Keratinocyte (primary cell): ENCODE results near the gene TMEM135. TPM values are rescaled to one million over a fixed set of nuclear protein-coding genes. Genes with fewer than 3 reads are reported as not detected.
"Not testable (repeated sequence)": the region's sequence is repeated elsewhere in the genome, so short reads cannot be mapped to it uniquely, and the experiment has no call there.

ENCODE experiments used
- DNase-seq: peaks from one replicate; pipeline ENCODE4 v3.0.0-alpha.2; 2011; ENCODE audit warnings: low read depth, missing footprints, low spot score
- FAIRE-seq: peaks from 2 replicates; lab custom pipeline; 2011; peaks lifted over from hg19 to GRCh38; lab: Jason Lieb, UNC
- H2AFZ ChIP-seq: 2 replicates; pipeline ENCODE4 v1.6.0; 2012; ENCODE audit warnings: low read length, control low read depth, inconsistent platforms; ENCODE audit not compliant: control insufficient read depth
- H3K27ac ChIP-seq: 2 replicates; pipeline ENCODE4 v1.5.1; 2011; ENCODE audit warnings: low read length; ENCODE audit not compliant: control insufficient read depth, insufficient read depth
- H3K27me3 ChIP-seq: 3 replicates; pipeline ENCODE4 v1.6.0; 2011; ENCODE audit warnings: low read length; ENCODE audit not compliant: control insufficient read depth, insufficient read depth; ENCODE audit errors: extremely low read depth
- H3K36me3 ChIP-seq, 2 experiments: 2 replicates in 1 of 2; 3 replicates in 1 of 2; pipeline ENCODE4 v1.5.1; 2011; ENCODE audit warnings: low read length in 2 of 2, mild to moderate bottlenecking in 1 of 2; ENCODE audit not compliant: control insufficient read depth in 2 of 2, insufficient read depth in 2 of 2; ENCODE audit errors: extremely low read depth in 1 of 2
- H3K4me1 ChIP-seq: 3 replicates; pipeline ENCODE4 v1.5.1; 2011; ENCODE audit warnings: low read length; ENCODE audit not compliant: control insufficient read depth, insufficient read depth; ENCODE audit errors: extremely low read depth
- H3K4me2 ChIP-seq: 3 replicates; pipeline ENCODE4 v1.6.0; 2011; ENCODE audit warnings: low read depth, low read length; ENCODE audit not compliant: control insufficient read depth, insufficient read depth; ENCODE audit errors: extremely low read depth
- H3K4me3 ChIP-seq, 3 experiments: fragments of 200-600 bp in 1 of 3; sonication (generic) in 1 of 3; 2 replicates in 2 of 3; 3 replicates in 1 of 3; pipeline ENCODE4 v1.5.1; 2011 to 2016; ENCODE audit warnings: low read length in 3 of 3, mild to moderate bottlenecking in 3 of 3, control low read depth in 2 of 3, inconsistent platforms in 1 of 3, low read depth in 1 of 3, mixed read lengths in 1 of 3, mixed run types in 1 of 3, moderate library complexity in 1 of 3; ENCODE audit not compliant: control insufficient read depth in 2 of 3, insufficient read depth in 2 of 3; ENCODE audit errors: extremely low read depth in 1 of 3
- H3K79me2 ChIP-seq: 2 replicates; pipeline ENCODE4 v1.6.0; 2012; ENCODE audit warnings: low read length; ENCODE audit not compliant: control insufficient read depth, insufficient read depth
- H3K9ac ChIP-seq: 3 replicates; pipeline ENCODE4 v1.6.0; 2011; ENCODE audit warnings: low read length; ENCODE audit not compliant: control insufficient read depth, insufficient read depth; ENCODE audit errors: extremely low read depth
- H3K9me1 ChIP-seq: 3 replicates; pipeline ENCODE4 v1.6.0; 2011; ENCODE audit warnings: low read length; ENCODE audit not compliant: control insufficient read depth, insufficient read depth; ENCODE audit errors: extremely low read depth
- H3K9me3 ChIP-seq: 2 replicates; pipeline ENCODE4 v1.5.1; 2012; ENCODE audit warnings: low read depth, low read length; ENCODE audit not compliant: control insufficient read depth
- H4K20me1 ChIP-seq: 3 replicates; pipeline ENCODE4 v1.6.0; 2011; ENCODE audit warnings: low read length; ENCODE audit not compliant: control insufficient read depth, insufficient read depth; ENCODE audit errors: extremely low read depth
- EZH2 ChIP-seq: IDR thresholded peaks from one replicate; pipeline ENCODE4 v1.6.1; 2012; ENCODE audit warnings: inconsistent platforms, mild to moderate bottlenecking, low read length, moderate library complexity
- dilution Hi-C: fragments of 300-500 bp; cut with MboI; formaldehyde crosslinking; loops from one replicate; pipeline ENCODE4 v1.7.0; 2020; ENCODE audit warnings: low sequenced_read_pairs; ENCODE audit not compliant: extremely low pct_ligation_motif_present
- polyA plus RNA-seq, 5 experiments: library from polyadenylated mRNA; depleted of rRNA in 3 of 5; stranded (reverse) in 3 of 5; stranded (forward) in 1 of 5; unstranded in 1 of 5; fragments of >200 nt; gene quantifications; 1 replicate in 1 of 5; 2 replicates in 3 of 5; 3 replicates in 1 of 5; pipeline versions ENCODE4 v1.2.1 to v1.2.3, GENCODE V29; 2011 to 2012; ENCODE audit warnings: missing spikeins in 2 of 5, low read depth in 1 of 5, low replicate concordance in 1 of 5
- TF ChIP-seq, protein P1 (sequence below), 3 experiments: IDR thresholded peaks in 1 of 3; conservative IDR thresholded peaks in 1 of 3; optimal IDR thresholded peaks in 1 of 3; 2 replicates in 2 of 3; 3 replicates in 1 of 3; pipeline versions ENCODE3 to v1.5.1; 2011; ENCODE audit warnings: low read length in 3 of 3, mild to moderate bottlenecking in 3 of 3, moderate library complexity in 2 of 3, control low read depth in 1 of 3, inconsistent platforms in 1 of 3; ENCODE audit not compliant: insufficient read depth in 2 of 3; ENCODE audit errors: extremely low read depth in 1 of 3

Gene TMEM135
- polyA plus RNA-seq, 1 donor (not counting 4 experiments of a cell fraction or from before 2014, with no cell fraction given): 15.0 TPM

DNA sequence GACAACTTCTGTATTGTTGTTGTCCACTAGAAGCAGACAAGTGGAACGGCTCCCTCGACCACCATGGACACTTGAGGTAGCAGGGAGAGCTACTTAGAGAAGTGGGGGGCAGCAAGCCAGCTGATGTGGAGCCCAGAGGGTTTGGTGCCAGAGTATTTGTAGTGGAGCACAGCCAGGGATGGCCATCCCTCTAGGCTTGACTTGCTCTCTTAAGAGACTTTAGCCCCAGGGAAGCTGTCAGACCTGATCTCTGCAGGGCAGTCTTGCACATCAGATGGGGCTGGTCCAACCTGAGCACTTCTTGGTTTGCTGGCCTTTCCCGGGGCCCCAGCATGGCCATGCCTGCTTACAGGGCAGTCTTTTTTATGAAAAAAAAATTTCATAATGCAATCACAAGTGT, 15.0 kb upstream of the TMEM135 start:
- Histone ChIP-seq H3K9me1 (no peaks in the 10 kb centered on the region), H3K27me3 (no peaks in the 10 kb centered on the region), H3K4me2 (no peak overlapping the region), H4K20me1 (no peaks in the 10 kb centered on the region), H3K4me3 (no peak overlapping the region), H3K4me1 (no peaks in the 10 kb centered on the region), H3K27ac (no peak overlapping the region), H3K9ac (no peak overlapping the region), H3K79me2 (no peaks in the 10 kb centered on the region), H3K36me3 (no peaks in the 10 kb centered on the region), H3K9me3 (no peaks in the 10 kb centered on the region), H2AFZ (no peak overlapping the region)
- DNase-seq (no peak), FAIRE-seq (no peak)
- dilution Hi-C loops: no loop called here
- no peak for TF ChIP-seq EZH2
- TF ChIP-seq, protein P1, sequence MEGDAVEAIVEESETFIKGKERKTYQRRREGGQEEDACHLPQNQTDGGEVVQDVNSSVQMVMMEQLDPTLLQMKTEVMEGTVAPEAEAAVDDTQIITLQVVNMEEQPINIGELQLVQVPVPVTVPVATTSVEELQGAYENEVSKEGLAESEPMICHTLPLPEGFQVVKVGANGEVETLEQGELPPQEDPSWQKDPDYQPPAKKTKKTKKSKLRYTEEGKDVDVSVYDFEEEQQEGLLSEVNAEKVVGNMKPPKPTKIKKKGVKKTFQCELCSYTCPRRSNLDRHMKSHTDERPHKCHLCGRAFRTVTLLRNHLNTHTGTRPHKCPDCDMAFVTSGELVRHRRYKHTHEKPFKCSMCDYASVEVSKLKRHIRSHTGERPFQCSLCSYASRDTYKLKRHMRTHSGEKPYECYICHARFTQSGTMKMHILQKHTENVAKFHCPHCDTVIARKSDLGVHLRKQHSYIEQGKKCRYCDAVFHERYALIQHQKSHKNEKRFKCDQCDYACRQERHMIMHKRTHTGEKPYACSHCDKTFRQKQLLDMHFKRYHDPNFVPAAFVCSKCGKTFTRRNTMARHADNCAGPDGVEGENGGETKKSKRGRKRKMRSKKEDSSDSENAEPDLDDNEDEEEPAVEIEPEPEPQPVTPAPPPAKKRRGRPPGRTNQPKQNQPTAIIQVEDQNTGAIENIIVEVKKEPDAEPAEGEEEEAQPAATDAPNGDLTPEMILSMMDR (optimal IDR thresholded peaks at IDR 0.05 in 1 of 3, IDR thresholded peaks at IDR 0.05 in 1 of 3, conservative IDR thresholded peaks at IDR 0.05 in 1 of 3; ENCODE audit: extremely low read depth in 1 of 3, insufficient read depth in 2 of 3, low read length in 3 of 3): no peak

DNA sequence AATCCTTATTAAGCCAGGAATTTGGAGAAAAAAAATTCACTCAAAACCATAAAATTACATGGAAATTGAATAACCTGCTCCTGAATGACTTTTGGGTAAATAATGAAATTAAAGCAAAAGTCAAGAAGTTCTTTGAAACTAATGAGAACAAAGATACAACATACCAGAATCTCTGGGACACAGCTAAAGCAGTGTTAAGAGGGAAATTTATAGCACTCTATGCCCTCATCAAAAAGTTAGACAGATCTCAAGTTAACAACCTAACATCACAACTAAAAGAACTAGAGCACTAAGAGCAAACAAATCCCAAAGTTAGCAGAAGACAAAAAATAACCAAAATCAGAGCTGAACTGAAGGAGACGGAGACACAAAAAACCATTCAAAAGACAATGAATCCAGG, 11.3 kb upstream of the TMEM135 start:
- H3K27me3 ChIP-seq, H3K9me3 ChIP-seq, DNase-seq, H2AFZ ChIP-seq, H3K36me3 ChIP-seq, dilution Hi-C loops, FAIRE-seq, H3K4me3 ChIP-seq, H3K27ac ChIP-seq, H3K9ac ChIP-seq, H4K20me1 ChIP-seq, H3K4me2 ChIP-seq, H3K9me1 ChIP-seq, H3K79me2 ChIP-seq: not testable (repeated sequence)
- H3K4me1 ChIP-seq: peaks cover 15% of the 10 kb centered on the region

DNA sequence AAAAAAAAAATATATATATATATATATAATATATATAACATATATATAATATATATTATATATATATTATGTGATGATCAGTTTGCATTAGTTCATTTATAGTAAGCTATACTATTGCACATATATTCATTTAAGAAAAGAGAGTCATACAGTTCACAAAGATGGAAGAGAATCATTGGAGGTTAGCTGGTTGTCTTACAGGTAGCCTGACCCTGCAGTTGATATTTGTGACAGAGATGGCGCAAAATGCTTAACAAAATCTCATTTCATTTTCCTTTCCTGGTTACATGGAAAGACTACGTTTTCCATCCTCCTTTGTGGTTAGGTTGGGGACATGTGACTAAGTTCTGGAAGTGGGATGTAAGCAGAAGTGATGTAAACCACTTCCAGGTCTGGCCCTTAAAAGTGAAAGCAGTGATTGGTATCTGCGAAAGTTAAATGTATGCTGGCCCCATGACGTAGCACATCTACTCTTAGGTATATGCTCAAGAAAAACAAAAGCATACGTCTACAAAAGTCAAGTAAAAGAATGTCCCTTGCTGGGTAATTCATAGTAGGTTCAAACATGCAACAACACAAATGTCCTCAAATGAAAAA, 7.2 kb upstream of the TMEM135 start:
- no peak overlapping the region for H3K4me3 ChIP-seq
- no peaks in the 10 kb centered on the region for H3K9me1 ChIP-seq
- H3K4me2 ChIP-seq: no peak overlapping the region
- H4K20me1 ChIP-seq: no peaks in the 10 kb centered on the region
- H3K79me2 ChIP-seq: no peaks in the 10 kb centered on the region
- dilution Hi-C loops: no loop called here
- DNase-seq (no peak), FAIRE-seq (no peak)
- H3K9ac ChIP-seq: no peak overlapping the region
- H3K27me3 ChIP-seq: no peaks in the 10 kb centered on the region
- H3K27ac ChIP-seq: no peak overlapping the region
- no peaks in the 10 kb centered on the region for H3K9me3 ChIP-seq
- H2AFZ ChIP-seq: no peak overlapping the region
- no peak for TF ChIP-seq EZH2
- TF ChIP-seq, protein P1 (optimal IDR thresholded peaks at IDR 0.05 in 1 of 3, IDR thresholded peaks at IDR 0.05 in 1 of 3, conservative IDR thresholded peaks at IDR 0.05 in 1 of 3; ENCODE audit: extremely low read depth in 1 of 3, insufficient read depth in 2 of 3, low read length in 3 of 3): no peak
- peaks cover 15% of the 10 kb centered on the region for H3K4me1 ChIP-seq
- no peaks in the 10 kb centered on the region for H3K36me3 ChIP-seq
